Limb (tissue), 2 donors: Measurements from ENCODE around the gene MYO16.
"Not testable (repeated sequence)": the region's sequence is repeated elsewhere in the genome, so short reads cannot be mapped to it uniquely, and the experiment has no call there.

ENCODE experiments used
- DNase-seq, 2 donors: peaks; one replicate each; pipeline ENCODE4 v3.0.0-alpha.2; 2016; ENCODE audit errors: extremely low spot score in 2 of 2

MYO16 gene

GRCh38 chr13:108967371-108967770, 338.0 kb downstream of the MYO16 start:
- no peak for DNase-seq

- DNase-seq: no peak
Observed at GRCh38 chr13:108968566-108968965, 339.2 kb downstream of the MYO16 start.

GRCh38 chr13:108974686-108975085, 345.3 kb downstream of the MYO16 start:
- DNase-seq: no peak

- DNase-seq: peak in 1 of 2 donors; percentile 36
Observed at GRCh38 chr13:108980237-108980636, 350.8 kb downstream of the MYO16 start.

- no peak for DNase-seq
Observed at GRCh38 chr13:108981407-108981806, 352.0 kb downstream of the MYO16 start.

GRCh38 chr13:108983273-108983672, 353.9 kb downstream of the MYO16 start:
- no peak for DNase-seq

- no peak for DNase-seq
Observed at GRCh38 chr13:108984251-108984920, 355.0 kb downstream of the MYO16 start.

GRCh38 chr13:108985166-108985565, 355.8 kb downstream of the MYO16 start:
- no peak for DNase-seq

GRCh38 chr13:108987517-108987916, 358.1 kb downstream of the MYO16 start:
- DNase-seq: no peak

GRCh38 chr13:108987944-108988343, 358.5 kb downstream of the MYO16 start:
- DNase-seq: no peak

GRCh38 chr13:108991416-108991815, 362.0 kb downstream of the MYO16 start:
- DNase-seq: not testable (repeated sequence)

- no peak for DNase-seq
Observed at GRCh38 chr13:108993346-108993745, 363.9 kb downstream of the MYO16 start.

- DNase-seq: no peak
Observed at GRCh38 chr13:108996430-108996829, 367.0 kb downstream of the MYO16 start.

GRCh38 chr13:109000207-109000606, 370.8 kb downstream of the MYO16 start:
- DNase-seq: no peak

- DNase-seq: no peak
Observed at GRCh38 chr13:109002934-109003333, 373.5 kb downstream of the MYO16 start.

GRCh38 chr13:109007946-109008345, 378.5 kb downstream of the MYO16 start:
- no peak for DNase-seq

GRCh38 chr13:109009756-109010155, 380.3 kb downstream of the MYO16 start:
- no peak for DNase-seq

- DNase-seq: no peak
Observed at GRCh38 chr13:109010912-109011311, 381.5 kb downstream of the MYO16 start.

- no peak for DNase-seq
Observed at GRCh38 chr13:109012115-109012514, 382.7 kb downstream of the MYO16 start.

- no peak for DNase-seq
Observed at GRCh38 chr13:109021558-109021957, 392.1 kb downstream of the MYO16 start.

GRCh38 chr13:109024611-109025010, 395.2 kb downstream of the MYO16 start:
- DNase-seq: no peak

- no peak for DNase-seq
Observed at GRCh38 chr13:109026266-109026665, 396.9 kb downstream of the MYO16 start.

- no peak for DNase-seq
Observed at GRCh38 chr13:109028624-109029023, 399.2 kb downstream of the MYO16 start.

GRCh38 chr13:109033090-109033489, 403.7 kb downstream of the MYO16 start:
- no peak for DNase-seq
